ENCODE measurements around the gene RAI14.

DNA sequence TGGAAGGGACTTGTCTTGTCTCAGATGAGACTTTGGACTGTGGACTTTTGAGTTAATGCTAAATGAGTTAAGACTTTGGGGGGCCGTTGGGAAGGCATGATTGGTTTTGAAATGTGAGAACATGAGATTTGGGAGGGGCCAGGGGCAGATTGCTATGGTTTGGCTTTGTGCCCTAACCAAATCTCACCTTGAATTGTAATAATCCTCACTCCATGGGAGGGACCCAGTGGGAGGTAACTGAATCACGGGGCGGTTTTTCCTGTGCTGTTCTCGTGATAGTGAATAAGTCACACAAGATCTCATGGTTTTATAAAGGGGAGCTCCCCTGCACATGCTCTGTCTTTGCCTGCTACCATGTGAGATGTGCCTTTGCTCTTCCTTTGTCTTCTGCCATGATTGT is 72.1 kb downstream of the RAI14 start:
- TF ChIP-seq POLR2A (IDR thresholded peaks at IDR 0.05; ENCODE audit: low read depth, low read length) (no peak), POLR2AphosphoS5 (IDR thresholded peaks at IDR 0.05; ENCODE audit: low read depth, low read length) (no peak)

All from GM12892 (cell line).